Measurements from ENCODE around the gene GPSM1. TPM values are rescaled to one million over a fixed set of nuclear protein-coding genes. Genes with fewer than 3 reads are reported as not detected.

Gene GPSM1
- total RNA-seq, 1 donor from 2014 or later: 19.2 TPM

DNA sequence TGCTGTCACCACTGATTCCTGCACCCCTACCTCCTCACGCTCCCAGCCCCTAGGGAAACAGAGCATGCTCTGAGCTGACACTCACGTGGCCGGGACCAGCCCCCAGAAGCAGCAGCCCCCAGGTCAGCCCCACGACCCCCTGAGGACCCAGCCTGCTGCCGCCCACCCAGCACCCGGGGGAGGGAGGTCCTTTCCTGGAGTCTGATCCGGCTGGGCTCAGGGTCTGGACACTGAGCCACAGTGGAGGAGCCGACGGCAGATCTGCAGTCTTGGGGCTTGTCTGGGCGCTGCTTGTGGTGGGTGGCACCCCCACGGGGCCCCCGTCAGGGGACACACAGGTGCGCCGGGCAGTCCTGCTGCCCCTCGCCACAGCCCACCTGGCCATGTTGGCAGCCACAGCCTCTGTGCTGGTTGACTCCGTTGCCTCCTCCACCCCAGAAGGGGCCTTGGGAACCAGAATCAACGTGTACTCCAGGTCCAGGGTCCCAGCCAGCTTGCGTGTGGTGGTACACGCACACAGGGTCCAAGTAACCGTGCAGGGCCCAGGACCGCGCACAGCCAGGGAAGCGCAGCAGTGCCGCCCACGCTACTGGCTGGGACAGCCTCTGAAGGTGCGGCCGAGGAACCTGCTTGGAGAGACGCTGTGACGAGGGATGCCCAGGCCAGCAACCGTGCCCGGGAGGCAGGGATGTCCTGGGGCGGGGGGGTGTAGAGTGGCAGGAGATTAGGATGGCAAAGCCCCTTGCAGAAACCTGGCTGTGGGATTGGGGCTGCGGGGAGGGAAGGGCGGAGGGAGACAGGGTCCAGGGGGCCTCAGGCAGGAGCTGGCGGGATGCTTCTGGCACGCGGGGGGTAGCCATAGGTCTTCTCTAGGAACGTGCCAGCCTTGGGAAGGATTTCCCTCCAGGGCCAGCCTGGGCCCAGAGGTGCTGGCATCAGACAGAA lies 32.7 kb downstream of the GPSM1 start:
- Histone ChIP-seq H3K4me1 (peaks cover 28% of the 10 kb centered on the region), H3K9me3 (no peaks in the 10 kb centered on the region), H3K4me3 (no peak overlapping the region), H3K36me3 (peaks cover 10% of the 10 kb centered on the region), H3K27me3 (ENCODE audit: low read depth) (no peaks in the 10 kb centered on the region), H3K27ac (no peak overlapping the region)
- no peak for ATAC-seq
- intact Hi-C loops (cut with DNase I): no loop called here
- TF ChIP-seq, protein P1, sequence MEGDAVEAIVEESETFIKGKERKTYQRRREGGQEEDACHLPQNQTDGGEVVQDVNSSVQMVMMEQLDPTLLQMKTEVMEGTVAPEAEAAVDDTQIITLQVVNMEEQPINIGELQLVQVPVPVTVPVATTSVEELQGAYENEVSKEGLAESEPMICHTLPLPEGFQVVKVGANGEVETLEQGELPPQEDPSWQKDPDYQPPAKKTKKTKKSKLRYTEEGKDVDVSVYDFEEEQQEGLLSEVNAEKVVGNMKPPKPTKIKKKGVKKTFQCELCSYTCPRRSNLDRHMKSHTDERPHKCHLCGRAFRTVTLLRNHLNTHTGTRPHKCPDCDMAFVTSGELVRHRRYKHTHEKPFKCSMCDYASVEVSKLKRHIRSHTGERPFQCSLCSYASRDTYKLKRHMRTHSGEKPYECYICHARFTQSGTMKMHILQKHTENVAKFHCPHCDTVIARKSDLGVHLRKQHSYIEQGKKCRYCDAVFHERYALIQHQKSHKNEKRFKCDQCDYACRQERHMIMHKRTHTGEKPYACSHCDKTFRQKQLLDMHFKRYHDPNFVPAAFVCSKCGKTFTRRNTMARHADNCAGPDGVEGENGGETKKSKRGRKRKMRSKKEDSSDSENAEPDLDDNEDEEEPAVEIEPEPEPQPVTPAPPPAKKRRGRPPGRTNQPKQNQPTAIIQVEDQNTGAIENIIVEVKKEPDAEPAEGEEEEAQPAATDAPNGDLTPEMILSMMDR (IDR thresholded peaks at IDR 0.05): no peak
- no peak for DNase-seq

DNA sequence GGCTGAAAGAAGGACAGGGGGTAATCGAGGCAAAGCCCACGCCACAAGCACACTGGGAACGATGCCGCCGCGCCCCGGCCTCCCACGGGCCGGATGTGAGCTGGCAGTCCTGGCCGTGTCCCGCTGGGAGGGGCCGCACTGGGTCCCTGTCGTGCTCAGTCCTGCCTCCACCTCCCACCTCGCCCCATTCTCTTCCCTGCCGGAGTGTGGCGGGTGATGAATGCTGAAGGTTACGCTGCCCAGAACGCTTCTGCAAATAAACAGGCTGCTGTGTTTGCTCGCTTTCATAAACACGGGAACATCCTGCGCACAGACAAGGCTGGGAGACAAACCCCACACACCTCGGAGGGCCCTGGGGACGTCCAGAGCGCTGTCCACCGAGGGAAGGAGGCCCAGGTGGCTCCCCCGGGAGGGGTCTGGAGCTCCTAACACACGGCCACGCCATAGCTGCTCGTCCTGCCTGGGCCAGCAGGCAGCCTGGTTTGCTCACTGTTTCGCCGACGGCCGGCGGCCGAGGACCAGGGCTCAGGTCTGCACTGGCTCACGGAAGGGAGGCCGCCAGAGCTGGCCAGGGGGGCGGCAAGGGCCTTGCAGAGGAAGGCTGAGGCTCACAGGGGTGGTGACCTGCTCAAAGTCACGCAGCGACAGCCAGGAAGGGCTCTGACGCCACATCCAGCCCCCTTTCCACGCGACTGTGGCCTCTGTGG lies 33.9 kb downstream of the GPSM1 start:
- Histone ChIP-seq H3K9me3 (no peaks in the 10 kb centered on the region), H3K27me3 (ENCODE audit: low read depth) (no peaks in the 10 kb centered on the region), H3K4me1 (peaks cover 28% of the 10 kb centered on the region), H3K36me3 (peaks cover 10% of the 10 kb centered on the region), H3K27ac (peak overlapping the region; percentile 39), H3K4me3 (no peak overlapping the region)
- ATAC-seq (no peak), DNase-seq (no peak)
- TF ChIP-seq, protein P1 (IDR thresholded peaks at IDR 0.05): no peak
- intact Hi-C loops (cut with DNase I): no loop called here

DNA sequence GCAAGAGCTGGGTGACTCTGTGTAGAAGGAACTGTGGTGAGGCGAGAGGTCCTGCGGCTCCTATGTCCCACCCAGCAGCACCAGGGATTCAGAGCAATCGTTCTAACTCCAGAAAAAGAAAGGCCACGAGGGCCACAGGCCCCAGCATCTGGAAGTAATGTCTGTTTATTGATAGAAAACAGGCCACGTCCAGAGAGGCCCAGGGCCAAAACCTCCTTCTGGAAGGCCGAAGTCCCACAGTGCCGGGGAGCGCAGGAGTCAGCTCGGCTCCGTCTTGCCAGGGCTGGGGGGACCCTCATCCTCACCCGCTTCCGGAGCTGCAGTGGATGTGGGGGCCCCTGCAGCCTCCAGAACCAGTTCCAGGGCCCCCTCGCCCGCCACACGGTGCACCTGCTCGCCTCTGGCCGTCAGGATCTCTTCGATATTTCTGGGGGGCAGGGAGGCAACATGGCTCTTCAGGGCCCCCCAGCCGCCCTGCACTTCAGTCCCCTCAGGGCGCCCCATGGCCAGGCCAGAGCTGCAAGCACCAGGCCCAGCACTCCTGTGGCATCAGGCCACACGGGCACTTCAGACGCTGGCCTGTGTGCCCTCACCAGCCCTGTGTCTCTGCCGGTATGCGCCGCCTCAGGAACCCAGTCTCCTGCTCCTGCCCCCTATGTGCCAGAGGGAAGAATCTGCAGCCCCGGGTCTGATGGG lies 34.6 kb downstream of the GPSM1 start:
- peak overlapping the region; percentile 92 for H3K27ac ChIP-seq
- DNase-seq (no peak), ATAC-seq (no peak)

DNA sequence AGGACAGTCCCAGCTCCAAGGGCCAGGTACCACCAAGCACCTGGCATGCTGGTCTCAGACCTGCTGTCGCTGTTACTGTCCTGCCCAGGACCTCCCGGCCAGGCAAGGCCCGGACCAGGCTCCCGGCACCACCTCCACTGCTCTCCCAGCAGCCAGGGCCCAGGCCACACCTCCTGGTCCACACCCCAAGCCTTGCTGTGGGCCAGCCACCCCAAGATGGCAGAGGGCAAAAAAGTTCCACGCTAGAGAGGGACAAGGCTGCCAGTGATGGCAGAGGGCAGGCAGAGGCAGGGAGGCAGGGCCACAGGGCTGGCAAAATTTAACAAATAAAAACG lies 35.1 kb downstream of the GPSM1 start:
- no peak for DNase-seq
- Histone ChIP-seq H3K36me3 (peaks cover 9% of the 10 kb centered on the region), H3K27me3 (ENCODE audit: low read depth) (no peaks in the 10 kb centered on the region), H3K4me1 (peaks cover 28% of the 10 kb centered on the region), H3K9me3 (no peaks in the 10 kb centered on the region), H3K27ac (peak overlapping the region; percentile 92), H3K4me3 (no peak overlapping the region)
- no peak for ATAC-seq
- TF ChIP-seq, protein P1 (IDR thresholded peaks at IDR 0.05): no peak
- intact Hi-C loops (cut with DNase I): no loop called here

More for the DNA sequence above, 34.6 kb downstream of the GPSM1 start:
- Histone ChIP-seq H3K9me3 (no peaks in the 10 kb centered on the region), H3K4me3 (no peak overlapping the region), H3K4me1 (peaks cover 28% of the 10 kb centered on the region), H3K36me3 (peaks cover 10% of the 10 kb centered on the region), H3K27me3 (ENCODE audit: low read depth) (no peaks in the 10 kb centered on the region)
- TF ChIP-seq, protein P1 (IDR thresholded peaks at IDR 0.05): no peak
- intact Hi-C loops (cut with DNase I): no loop called here

All from lower lobe of right lung (tissue), 2 donors.